AG04450 (cell line): ENCODE measurements around the gene RETREG1. TPM values are rescaled to one million over a fixed set of nuclear protein-coding genes. Genes with fewer than 3 reads are reported as not detected.

Experiments
- CTCF ChIA-PET: fragments of 300-600, 350-600 bp; formaldehyde crosslinking; extraction: SDS; loops from one replicate; lab custom pipeline; 2022; ENCODE audit warnings: antibody characterized with exemption, inconsistent platforms; lab: Charles Lee
- POLR2A ChIA-PET: fragments of 350-600 bp; formaldehyde crosslinking; extraction: SDS; loops from one replicate; lab custom pipeline; 2021; ENCODE audit warnings: antibody characterized with exemption, inconsistent platforms; lab: Yijun Ruan, JAX
- DNase-seq: peaks from one replicate; pipeline ENCODE4 v3.0.0-alpha.2; 2011; ENCODE audit warnings: low read depth, low spot score
- H3K27ac ChIP-seq: one replicate; pipeline ENCODE4 v1.5.1; 2012; ENCODE audit warnings: low read depth, low read length, control low read depth
- H3K27me3 ChIP-seq: one replicate; pipeline ENCODE4 v1.6.0; 2012; ENCODE audit warnings: low read length; ENCODE audit not compliant: control insufficient read depth, insufficient read depth
- H3K4me3 ChIP-seq: 2 replicates; pipeline ENCODE4 v1.5.1; 2011; ENCODE audit warnings: mild to moderate bottlenecking, low read depth, low read length, control low read depth
- H3K9me3 ChIP-seq: 2 replicates; pipeline ENCODE4 v1.5.1; 2012; ENCODE audit warnings: low read length; ENCODE audit not compliant: control insufficient read depth, insufficient read depth
- polyA plus RNA-seq: library from polyadenylated mRNA; depleted of rRNA; stranded (reverse); fragments of >200 nt; gene quantifications from 2 replicates; pipeline ENCODE4 v1.2.3, GENCODE V29; 2011
- TF ChIP-seq, protein P1 (sequence below): IDR thresholded peaks from 2 replicates; pipeline ENCODE4 v1.5.1; 2011; ENCODE audit warnings: low read depth, low read length, control low read depth, inconsistent platforms

RETREG1 gene
- polyA plus RNA-seq, 1 experiment = 0.14 TPM

DNA sequence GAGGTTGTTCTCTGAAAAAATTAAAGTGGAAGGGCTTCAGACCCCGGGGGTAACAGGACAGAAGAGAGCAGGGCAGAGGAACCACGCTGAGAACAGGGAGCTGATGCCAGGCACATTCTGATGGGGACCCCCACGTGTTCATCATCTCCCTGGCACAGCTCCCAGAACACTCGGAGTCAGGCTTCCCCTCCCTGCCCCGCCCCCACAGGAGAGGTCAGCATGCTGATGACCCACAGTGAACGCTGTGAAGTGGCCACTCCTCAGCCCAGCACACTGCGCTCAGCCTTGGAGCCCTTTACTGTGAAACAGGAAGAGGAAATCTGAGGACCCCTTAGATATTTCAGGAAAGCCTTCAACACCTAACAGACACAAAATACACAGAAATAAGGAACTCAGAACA, 16.4 kb downstream of the RETREG1 start:
- Histone ChIP-seq H3K4me3 (no peak overlapping the region), H3K9me3 (no peaks in the 10 kb centered on the region), H3K27ac (no peak overlapping the region), H3K27me3 (peaks cover 23% of the 10 kb centered on the region)
- no peak for DNase-seq
- POLR2A ChIA-PET = no interaction called here
- TF ChIP-seq, protein P1, sequence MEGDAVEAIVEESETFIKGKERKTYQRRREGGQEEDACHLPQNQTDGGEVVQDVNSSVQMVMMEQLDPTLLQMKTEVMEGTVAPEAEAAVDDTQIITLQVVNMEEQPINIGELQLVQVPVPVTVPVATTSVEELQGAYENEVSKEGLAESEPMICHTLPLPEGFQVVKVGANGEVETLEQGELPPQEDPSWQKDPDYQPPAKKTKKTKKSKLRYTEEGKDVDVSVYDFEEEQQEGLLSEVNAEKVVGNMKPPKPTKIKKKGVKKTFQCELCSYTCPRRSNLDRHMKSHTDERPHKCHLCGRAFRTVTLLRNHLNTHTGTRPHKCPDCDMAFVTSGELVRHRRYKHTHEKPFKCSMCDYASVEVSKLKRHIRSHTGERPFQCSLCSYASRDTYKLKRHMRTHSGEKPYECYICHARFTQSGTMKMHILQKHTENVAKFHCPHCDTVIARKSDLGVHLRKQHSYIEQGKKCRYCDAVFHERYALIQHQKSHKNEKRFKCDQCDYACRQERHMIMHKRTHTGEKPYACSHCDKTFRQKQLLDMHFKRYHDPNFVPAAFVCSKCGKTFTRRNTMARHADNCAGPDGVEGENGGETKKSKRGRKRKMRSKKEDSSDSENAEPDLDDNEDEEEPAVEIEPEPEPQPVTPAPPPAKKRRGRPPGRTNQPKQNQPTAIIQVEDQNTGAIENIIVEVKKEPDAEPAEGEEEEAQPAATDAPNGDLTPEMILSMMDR = no peak
- CTCF ChIA-PET = no interaction called here

DNA sequence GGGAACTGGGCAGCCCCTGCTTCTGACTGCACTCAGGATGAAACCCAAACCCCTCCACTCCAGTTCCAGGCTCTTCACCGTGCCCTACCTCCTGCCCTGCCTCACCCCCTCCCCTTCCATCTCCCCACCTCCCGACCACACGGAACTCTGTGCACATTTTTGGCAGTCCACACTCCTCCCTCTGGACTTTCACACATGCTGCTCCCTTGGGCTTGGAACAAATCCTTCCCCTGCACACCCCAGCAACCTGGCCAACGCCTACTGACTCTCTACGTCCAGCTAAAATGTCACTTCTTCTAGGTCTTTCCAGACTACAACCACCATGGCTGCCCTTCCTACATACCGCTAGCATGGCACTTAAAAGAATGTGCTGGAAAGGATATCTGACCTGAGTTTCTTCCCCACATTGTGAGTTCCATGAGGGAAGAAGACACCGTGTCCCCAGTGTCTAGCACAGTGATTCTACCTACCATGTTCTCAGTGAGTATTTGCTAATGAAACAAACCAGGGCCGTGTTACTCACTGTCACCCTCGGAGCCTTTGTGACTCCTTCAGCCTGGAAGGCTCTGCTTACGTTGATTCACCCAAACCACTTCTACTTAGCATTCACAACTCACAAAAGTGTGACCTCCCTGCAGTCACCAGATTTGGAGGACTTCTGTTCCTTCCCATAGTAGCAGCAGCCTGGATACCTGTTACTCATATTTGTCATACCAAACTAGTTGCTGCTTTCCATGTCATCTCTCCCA, 18.7 kb downstream of the RETREG1 start:
- ChIA-PET POLR2A (no interaction called here), CTCF (no interaction called here)
- Histone ChIP-seq H3K9me3 (no peaks in the 10 kb centered on the region), H3K27me3 (peaks cover 19% of the 10 kb centered on the region), H3K4me3 (no peak overlapping the region), H3K27ac (no peak overlapping the region)
- TF ChIP-seq, protein P1 = no peak
- DNase-seq = no peak

DNA sequence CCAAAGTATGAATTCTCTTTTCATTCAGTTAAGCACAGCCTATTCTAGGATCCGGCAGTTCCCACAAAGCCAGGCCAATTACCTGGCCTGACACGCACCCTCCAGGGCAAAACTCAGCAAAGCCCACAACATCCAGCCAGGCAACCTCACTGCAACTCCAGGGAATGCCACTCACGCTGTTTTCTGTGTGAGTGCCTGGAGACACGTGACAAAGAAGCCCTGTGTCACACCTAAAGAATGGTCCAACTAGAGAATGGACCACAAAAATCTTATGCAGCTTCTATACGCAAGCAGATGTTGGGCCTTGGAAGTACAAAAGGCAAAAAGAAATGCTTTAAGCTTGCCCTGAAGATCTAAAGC, 20.2 kb downstream of the RETREG1 start:
- no peak overlapping the region for H3K27ac ChIP-seq
- POLR2A ChIA-PET = no interaction called here

DNA sequence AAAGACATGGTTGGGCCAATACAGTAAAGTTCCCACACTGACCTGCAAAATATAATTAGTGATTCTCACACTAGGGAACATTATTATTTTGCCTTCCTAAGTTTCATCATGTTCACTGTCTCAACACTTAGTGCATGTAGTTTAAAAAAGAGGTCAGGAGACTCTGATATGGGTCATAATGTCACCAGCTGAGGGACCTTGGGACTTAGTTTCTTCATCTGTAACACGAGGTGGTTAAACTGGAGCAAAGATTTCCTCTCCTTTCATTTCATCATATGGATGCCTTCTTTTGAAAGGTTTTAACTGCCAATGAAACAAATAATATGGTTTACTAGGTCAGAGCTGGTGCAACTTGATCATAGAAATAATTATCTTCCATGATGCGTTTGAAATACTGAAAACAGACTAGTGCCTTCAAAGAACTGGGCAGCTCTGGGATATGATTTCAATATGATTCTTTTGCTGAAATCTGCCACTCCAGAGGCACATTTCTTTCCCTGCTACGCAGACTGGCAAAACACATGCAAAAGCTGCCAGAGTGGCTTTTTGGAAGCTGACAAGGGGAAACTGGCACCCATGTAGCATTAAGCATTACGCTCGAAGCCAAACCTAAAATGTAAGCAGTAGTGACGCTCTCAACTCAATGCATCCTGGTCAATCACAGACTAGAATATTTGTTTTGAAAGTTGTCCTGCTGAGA, 20.8 kb downstream of the RETREG1 start:
- no peak overlapping the region for H3K4me3 ChIP-seq
- no peak for DNase-seq
- TF ChIP-seq, protein P1 = no peak
- POLR2A ChIA-PET = no interaction called here
- CTCF ChIA-PET = no interaction called here
- no peaks in the 10 kb centered on the region for H3K9me3 ChIP-seq
- no peak overlapping the region for H3K27ac ChIP-seq
- peaks cover 16% of the 10 kb centered on the region for H3K27me3 ChIP-seq

More for the DNA sequence above, 20.2 kb downstream of the RETREG1 start:
- CTCF ChIA-PET = no interaction called here
- DNase-seq = no peak
- TF ChIP-seq, protein P1 = no peak
- Histone ChIP-seq H3K27me3 (peaks cover 12% of the 10 kb centered on the region), H3K9me3 (no peaks in the 10 kb centered on the region), H3K4me3 (no peak overlapping the region)

DNA sequence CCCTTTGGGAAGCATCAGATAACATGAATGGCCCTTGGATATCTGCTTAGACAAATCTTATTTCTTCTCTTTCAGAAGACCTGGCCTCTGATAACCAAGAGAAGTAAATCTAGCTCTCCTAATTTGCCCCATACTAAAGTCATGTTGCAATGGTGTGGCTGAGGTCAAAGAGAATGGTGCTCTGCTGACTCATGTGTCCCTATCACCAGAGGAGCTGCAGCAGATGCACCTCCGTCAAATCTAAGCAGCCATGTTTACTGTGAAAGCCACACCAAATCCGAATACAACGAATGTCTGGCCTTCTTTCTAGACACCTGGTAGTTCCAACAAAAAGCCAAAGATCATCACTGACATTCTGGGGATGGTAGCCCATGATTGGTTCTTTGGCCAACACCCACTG, 23.2 kb downstream of the RETREG1 start:
- ChIA-PET POLR2A (no interaction called here), CTCF (no interaction called here)
- DNase-seq = no peak
- TF ChIP-seq, protein P1 = no peak
- Histone ChIP-seq H3K27ac (no peak overlapping the region), H3K4me3 (no peak overlapping the region), H3K9me3 (no peaks in the 10 kb centered on the region), H3K27me3 (peaks cover 11% of the 10 kb centered on the region)
